ENCODE data around the gene GPN2. TPM values are rescaled to one million over a fixed set of nuclear protein-coding genes. Genes with fewer than 3 reads are reported as not detected.

The GPN2 gene
- total RNA-seq, 1 donor from 2014 or later, result 6.8 TPM

- peaks cover 23% of the 10 kb centered on the region for H3K4me1 Mint-ChIP-seq
- TF ChIP-seq CTCF (IDR thresholded peaks at IDR 0.05) (no peak), EZH2phosphoT487 (IDR thresholded peaks at IDR 0.05) (no peak), EZH2 (IDR thresholded peaks at IDR 0.05) (no peak)
- peaks cover 4% of the 10 kb centered on the region for H3K27me3 Mint-ChIP-seq (ENCODE audit: insufficient read depth, low read depth)
- peaks cover 4% of the 10 kb centered on the region for H3K36me3 ChIP-seq
- peaks cover 6% of the 10 kb centered on the region for H3K4me1 ChIP-seq
- H3K4me3 ChIP-seq, result peak overlapping the region; percentile 69
- H3K27ac ChIP-seq, result no peak overlapping the region
- peaks cover 44% of the 10 kb centered on the region for H3K79me2 ChIP-seq (ENCODE audit: low read depth)
- H3K9me3 ChIP-seq (ENCODE audit: low read depth), result no peaks in the 10 kb centered on the region
- H3K9me3 Mint-ChIP-seq, result no peaks in the 10 kb centered on the region
- peak overlapping the region; percentile 96 for H3K27ac Mint-ChIP-seq
- peaks cover 9% of the 10 kb centered on the region for H3K36me3 Mint-ChIP-seq
- H3K4me2 ChIP-seq, result peak overlapping the region; percentile 86
- peaks cover 25% of the 10 kb centered on the region for H4K20me1 ChIP-seq (ENCODE audit: low read depth)
- peaks cover 9% of the 10 kb centered on the region for H3F3A ChIP-seq (ENCODE audit: low read depth)
- H2AFZ ChIP-seq (replicated peaks), result peak overlapping the region; percentile 35
- peak overlapping the region; percentile 96 for H3K4me3 Mint-ChIP-seq
- no peak overlapping the region for H3K9ac ChIP-seq
- DNase-seq (ENCODE audit: low spot score), result no peak
- peaks cover 4% of the 10 kb centered on the region for H3K27me3 ChIP-seq
Observed at GRCh38 chr1:26921126-26921539, 31.1 kb upstream of the GPN2 start.

- Histone ChIP-seq H3K4me2 (no peak overlapping the region), H3K27me3 (peaks cover 13% of the 10 kb centered on the region), H3K9ac (no peak overlapping the region), H3K4me1 (no peaks in the 10 kb centered on the region), H3K27ac (no peak overlapping the region), H3K9me3 (ENCODE audit: low read depth) (no peaks in the 10 kb centered on the region), H4K20me1 (ENCODE audit: low read depth) (no peaks in the 10 kb centered on the region), H3K36me3 (no peaks in the 10 kb centered on the region), H3F3A (ENCODE audit: low read depth) (no peaks in the 10 kb centered on the region), H3K79me2 (ENCODE audit: low read depth) (no peaks in the 10 kb centered on the region), H3K4me3 (no peak overlapping the region), H2AFZ (replicated peaks) (no peak overlapping the region)
- no peak for TF ChIP-seq EZH2 (IDR thresholded peaks at IDR 0.05)
- DNase-seq (ENCODE audit: low spot score), result no peak
- H3K4me3 Mint-ChIP-seq, result no peak overlapping the region
- peaks cover 6% of the 10 kb centered on the region for H3K27me3 Mint-ChIP-seq (ENCODE audit: insufficient read depth, low read depth)
- H3K27ac Mint-ChIP-seq, result no peak overlapping the region
- H3K4me1 Mint-ChIP-seq, result peaks cover 1% of the 10 kb centered on the region
- H3K36me3 Mint-ChIP-seq, result no peaks in the 10 kb centered on the region
- no peaks in the 10 kb centered on the region for H3K9me3 Mint-ChIP-seq
Observed at GRCh38 chr1:26915204-26915842, 25.2 kb upstream of the GPN2 start.

GRCh38 chr1:26913754-26914619 is 23.9 kb upstream of the GPN2 start, which contains the start of gene NR0B2:
NR0B2 (minus strand) TSS chr1:26913975; CDS start chr1:26913940, 35 bp downstream.
- no peak for TF ChIP-seq CTCF (IDR thresholded peaks at IDR 0.05)
- no peak for TF ChIP-seq EZH2phosphoT487 (IDR thresholded peaks at IDR 0.05)
- TF ChIP-seq EZH2 (IDR thresholded peaks at IDR 0.05), result no peak
- H3K4me1 ChIP-seq, result no peaks in the 10 kb centered on the region
- DNase-seq (ENCODE audit: low spot score), result no peak
- peaks cover 15% of the 10 kb centered on the region for H3K27me3 ChIP-seq
- no peak within 1 kb of the TSS for H3K9ac ChIP-seq
- H3F3A ChIP-seq (ENCODE audit: low read depth), result no peaks in the 10 kb centered on the region
- no peaks in the 10 kb centered on the region for H4K20me1 ChIP-seq (ENCODE audit: low read depth)
- no peaks in the 10 kb centered on the region for H3K36me3 ChIP-seq
- Mint-ChIP-seq H3K4me3 (no peak within 1 kb of the TSS), H3K9me3 (no peaks in the 10 kb centered on the region), H3K36me3 (no peaks in the 10 kb centered on the region), H3K4me1 (no peaks in the 10 kb centered on the region), H3K27ac (no peak within 1 kb of the TSS), H3K27me3 (ENCODE audit: insufficient read depth, low read depth) (peaks cover 5% of the 10 kb centered on the region)
- H3K27ac ChIP-seq, result no peak within 1 kb of the TSS
- H3K4me2 ChIP-seq, result no peak within 1 kb of the TSS
- no peaks in the 10 kb centered on the region for H3K9me3 ChIP-seq (ENCODE audit: low read depth)
- no peak within 1 kb of the TSS for H3K4me3 ChIP-seq
- H3K79me2 ChIP-seq (ENCODE audit: low read depth), result no peaks in the 10 kb centered on the region
- H2AFZ ChIP-seq (replicated peaks), result no peak within 1 kb of the TSS

All from neural progenitor cell (in vitro differentiated cells).